GM19438 (cell line): ENCODE data around the gene MTUS2.
A peak's percentile ranks its signal among the peaks of the same experiment; 100 is the strongest.
"Not testable (repeated sequence)": the region's sequence is repeated elsewhere in the genome, so short reads cannot be mapped to it uniquely, and the experiment has no call there.

ENCODE experiments used
- ATAC-seq: cut with Tn5 transposase; IDR thresholded peaks from one replicate; pipeline ENCODE4 v1.9.1; 2021; ENCODE audit warnings: low read depth; ENCODE audit not compliant: unreplicated experiment

Gene MTUS2

GRCh38 chr13:29292045-29292444 lies 471.9 kb downstream of the MTUS2 start:
- no peak for ATAC-seq

GRCh38 chr13:29294821-29295220 lies 474.7 kb downstream of the MTUS2 start:
- no peak for ATAC-seq

- ATAC-seq: no peak
Observed at GRCh38 chr13:29301027-29301426, 480.9 kb downstream of the MTUS2 start.

GRCh38 chr13:29304148-29304547 lies 484.0 kb downstream of the MTUS2 start:
- no peak for ATAC-seq

GRCh38 chr13:29310806-29311205 lies 490.7 kb downstream of the MTUS2 start:
- ATAC-seq: no peak

GRCh38 chr13:29315847-29316246 lies 495.7 kb downstream of the MTUS2 start:
- ATAC-seq: no peak

- ATAC-seq: no peak
Observed at GRCh38 chr13:29317828-29318227, 497.7 kb downstream of the MTUS2 start.

- ATAC-seq: no peak
Observed at GRCh38 chr13:29318741-29319140, 498.6 kb downstream of the MTUS2 start.

GRCh38 chr13:29319451-29319850 lies 499.3 kb downstream of the MTUS2 start:
- ATAC-seq: no peak

- no peak for ATAC-seq
Observed at GRCh38 chr13:29323954-29324353, 503.8 kb downstream of the MTUS2 start.

- no peak for ATAC-seq
Observed at GRCh38 chr13:29324601-29325000, 504.5 kb downstream of the MTUS2 start.

- ATAC-seq: no peak
Observed at GRCh38 chr13:29328501-29328900, 508.4 kb downstream of the MTUS2 start.

GRCh38 chr13:29336356-29336755 lies 516.2 kb downstream of the MTUS2 start:
- no peak for ATAC-seq

- no peak for ATAC-seq
Observed at GRCh38 chr13:29339386-29340272, 519.5 kb downstream of the MTUS2 start.

GRCh38 chr13:29345860-29346582 lies 525.9 kb downstream of the MTUS2 start:
- not testable (repeated sequence) for ATAC-seq

GRCh38 chr13:29355029-29355428 lies 534.9 kb downstream of the MTUS2 start:
- no peak for ATAC-seq

GRCh38 chr13:29359181-29359580 lies 539.0 kb downstream of the MTUS2 start:
- no peak for ATAC-seq

GRCh38 chr13:29361716-29362115 lies 541.6 kb downstream of the MTUS2 start:
- ATAC-seq: no peak

- peak; percentile 85 for ATAC-seq
Observed at GRCh38 chr13:29362849-29363604, 542.9 kb downstream of the MTUS2 start.

- ATAC-seq: no peak
Observed at GRCh38 chr13:29369060-29369743, 549.1 kb downstream of the MTUS2 start.
